HepG2 (cell line): Measurements from ENCODE around the gene HSPA1A. TPM values are rescaled to one million over a fixed set of nuclear protein-coding genes. Genes with fewer than 3 reads are reported as not detected.
A peak's percentile ranks its signal among the peaks of the same experiment; 100 is the strongest.

Source experiments
- ESRRA ChIP-seq: sonication (generic); formaldehyde crosslinking; IDR thresholded peaks from 2 replicates; pipeline ENCODE4 v1.5.1; 2020; ENCODE audit warnings: mild to moderate bottlenecking, low read depth, missing genetic modification reagents
- HNF1B ChIP-seq: sonication (generic); formaldehyde crosslinking; IDR thresholded peaks from 2 replicates; pipeline ENCODE4 v1.5.1; 2020; ENCODE audit warnings: mild to moderate bottlenecking, moderate library complexity, missing genetic modification reagents
- MAX ChIP-seq: IDR thresholded peaks from 2 replicates; pipeline ENCODE4 v1.6.1; 2012; ENCODE audit warnings: inconsistent platforms
- MNT ChIP-seq: fragments of 450-650 bp; IDR thresholded peaks from 2 replicates; pipeline ENCODE4 v1.6.1; 2016
- SMAD1 ChIP-seq: sonication (generic); formaldehyde crosslinking; IDR thresholded peaks from 2 replicates; pipeline ENCODE4 v1.4.0; 2020; ENCODE audit warnings: missing genetic modification reagents, low read depth, mild to moderate bottlenecking, borderline replicate concordance
- SMC3 ChIP-seq: IDR thresholded peaks from 2 replicates; pipeline ENCODE4 v1.6.1; 2011; ENCODE audit warnings: low read length, improper control_type of control experiment
- SNRNP70 ChIP-seq: fragments of 200-400 bp; formaldehyde crosslinking; IDR thresholded peaks from 2 replicates; pipeline ENCODE4 v1.6.1; 2017; ENCODE audit warnings: mild to moderate bottlenecking, low read depth, low read length, moderate library complexity
- TARDBP ChIP-seq: sonication (generic); formaldehyde crosslinking; IDR thresholded peaks from 2 replicates; pipeline ENCODE4 v1.8.0; 2022; ENCODE audit warnings: mild to moderate bottlenecking, missing genetic modification reagents
- UBTF ChIP-seq: sonication (generic); formaldehyde crosslinking; IDR thresholded peaks from 2 replicates; pipeline ENCODE4 v1.4.0; 2020; ENCODE audit warnings: mild to moderate bottlenecking, missing genetic modification reagents
- ZMYM4 ChIP-seq: sonication (generic); formaldehyde crosslinking; IDR thresholded peaks from 2 replicates; pipeline ENCODE4 v1.8.1; 2023; ENCODE audit warnings: mild to moderate bottlenecking, missing genetic modification reagents
- ZNF333 ChIP-seq: sonication (generic); formaldehyde crosslinking; IDR thresholded peaks from 2 replicates; pipeline ENCODE4 v1.4.0; 2020; ENCODE audit warnings: mild to moderate bottlenecking, missing genetic modification reagents, borderline replicate concordance
- ZNF343 ChIP-seq: sonication (generic); formaldehyde crosslinking; IDR thresholded peaks from 2 replicates; pipeline ENCODE4 v1.4.0; 2020; ENCODE audit warnings: mild to moderate bottlenecking, missing genetic modification reagents
- polyA plus RNA-seq, 8 experiments: library from polyadenylated mRNA; depleted of rRNA in 3 of 8; stranded (reverse) in 7 of 8; unstranded in 1 of 8; fragments of >200 nt; fragmentation: Illumina TruSeq in 4 of 8; extraction: Trizol in 4 of 8; gene quantifications; 2 replicates each; pipeline versions ENCODE4 v1.2.1 to v1.2.3, GENCODE V29; 2011 to 2016; ENCODE audit warnings: low read depth in 4 of 8, missing spikeins in 1 of 8, mixed read lengths in 1 of 8; ENCODE audit not compliant: insufficient read depth in 1 of 8
- total RNA-seq, 5 experiments: library from RNA; depleted of rRNA; stranded (reverse); fragments of >200 nt; fragmentation: Illumina TruSeq; extraction: Trizol; gene quantifications; 2 replicates each; pipeline ENCODE4 v1.2.3, GENCODE V29; 2016; ENCODE audit warnings: low read depth in 1 of 5

Gene HSPA1A
- total and polyA plus RNA-seq, 2 of the 13 experiments (the other 11 are each of a cell fraction or from before 2014, with no cell fraction given) = 44.5 to 85.0 TPM

- TF ChIP-seq TARDBP (CRISPR knock-in tag) = no peak
- no peak for TF ChIP-seq ZMYM4 (CRISPR knock-in tag)
- no peak for TF ChIP-seq ESRRA (CRISPR knock-in tag)
- TF ChIP-seq MAX = peak; percentile 39
- TF ChIP-seq HNF1B = peak; percentile 16; the same call in 1 of the 2 replicates
- TF ChIP-seq ZNF333 (CRISPR knock-in tag) = peak; percentile 49; the same call in 1 of the 2 replicates
- TF ChIP-seq MNT = no peak
- 0 out of 2 replicates have a peak, but pooled peaks have one; percentile 6 for TF ChIP-seq ZNF343 (CRISPR knock-in tag)
- peak; percentile 27; the same call in 1 of the 2 replicates for TF ChIP-seq UBTF (CRISPR knock-in tag)
- TF ChIP-seq SMAD1 (CRISPR knock-in tag) = no peak
- TF ChIP-seq SNRNP70 = no peak
- TF ChIP-seq SMC3 = no peak
These were observed 39.5 kb upstream of the HSPA1A start (continued) for GRCh38 chr6:31775633-31776484.
